HCT116 (cell line): Measurements from ENCODE around the gene CFAP97D1. TPM values are rescaled to one million over a fixed set of nuclear protein-coding genes. Genes with fewer than 3 reads are reported as not detected.

Experiments
- ATAC-seq: fragments of 200-7000 bp; cut with Tn5 transposase; 2 replicates; pipeline ENCODE4 v1.9.1; 2020; ENCODE audit warnings: mild to moderate bottlenecking, moderate library complexity
- BruUV-seq: library from RNA; stranded (reverse); fragments of 400-500 nt; replicated peaks from 2 replicates; lab custom pipeline; 2021; lab: Mats Ljungman, UMichigan
- CTCF ChIA-PET: fragments of 300-600 bp; sonication (Branson Sonifier 250); formaldehyde crosslinking; loops from one replicate; lab custom pipeline; 2021; ENCODE audit warnings: antibody characterized with exemption; lab: Charles Lee
- POLR2A ChIA-PET: fragments of 300-600, 350-600 bp; sonication (Branson Sonifier 250); formaldehyde crosslinking; loops from one replicate; lab custom pipeline; 2021; ENCODE audit warnings: antibody characterized with exemption; lab: Charles Lee
- RAD21 ChIA-PET, 2 experiments: fragments of 300-600 bp; sonication (Branson Sonifier 250); formaldehyde crosslinking; loops; one replicate each; lab custom pipeline; 2023; ENCODE audit warnings: low total read pairs in 2 of 2; ENCODE audit not compliant: uncharacterized antibody in 2 of 2, unreplicated experiment in 2 of 2, low non-redundant PET in 1 of 2; lab: Charles Lee
- DNase-seq: peaks from one replicate; pipeline ENCODE4 v3.0.0-alpha.2; 2010; ENCODE audit warnings: low read depth, low spot score
- H2AFZ ChIP-seq: fragments of 200-600 bp; shearing (Covaris generic), sonication (generic); 2 replicates; pipeline ENCODE4 v1.6.1; 2017; ENCODE audit warnings: low read depth, mixed run types, mixed read lengths, antibody characterized with exemption, low read length; ENCODE audit not compliant: poor library complexity, severe bottlenecking
- H3K27ac ChIP-seq: 2 replicates; pipeline ENCODE4 v1.5.1; 2012; ENCODE audit warnings: low read depth, low read length
- H3K27me3 ChIP-seq: fragments of 200-600 bp; sonication (generic); 2 replicates; pipeline ENCODE4 v1.6.1; 2016; ENCODE audit warnings: mixed run types, low read length, mixed read lengths; ENCODE audit not compliant: insufficient read depth
- H3K36me3 ChIP-seq, 2 experiments: fragments of 200-500 bp in 1 of 2; fragments of 200-600 bp in 1 of 2; sonication (Bioruptor generic) in 1 of 2; sonication (generic) in 1 of 2; 2 replicates each; pipeline versions ENCODE4 v1.5.1 to v1.6.1; 2014 to 2016; ENCODE audit warnings: low read length in 2 of 2, inconsistent platforms in 1 of 2, mixed read lengths in 1 of 2, mixed run types in 1 of 2; ENCODE audit not compliant: insufficient read depth in 2 of 2, control insufficient read depth in 1 of 2
- H3K4me1 ChIP-seq, 2 experiments: fragments of 200-600 bp in 1 of 2; sonication (generic) in 1 of 2; 2 replicates each; pipeline versions ENCODE4 v1.5.1 to v1.6.1; 2012 to 2017; ENCODE audit warnings: low read length in 2 of 2, inconsistent platforms in 1 of 2, mild to moderate bottlenecking in 1 of 2, mixed read lengths in 1 of 2, mixed run types in 1 of 2, moderate library complexity in 1 of 2; ENCODE audit not compliant: insufficient read depth in 2 of 2, control insufficient read depth in 1 of 2
- H3K4me2 ChIP-seq: fragments of 200-600 bp; sonication (generic); 2 replicates; pipeline ENCODE4 v1.6.1; 2017; ENCODE audit warnings: mixed run types, low read length, mixed read lengths
- H3K4me3 ChIP-seq, 2 experiments: fragments of 200-600 bp in 1 of 2; sonication (generic) in 1 of 2; replicated peaks in 1 of 2; 2 replicates each; pipeline ENCODE4 v1.5.1; 2011 to 2016; ENCODE audit warnings: low read length in 2 of 2, control low read depth in 1 of 2, low read depth in 1 of 2, mild to moderate bottlenecking in 1 of 2, mixed read lengths in 1 of 2, mixed run types in 1 of 2
- H3K79me2 ChIP-seq: fragments of 200-600 bp; sonication (generic); 2 replicates; pipeline ENCODE4 v1.6.1; 2017; ENCODE audit warnings: mild to moderate bottlenecking, mixed run types, low read length, moderate library complexity, mixed read lengths; ENCODE audit not compliant: insufficient read depth
- H3K9ac ChIP-seq: fragments of 200-600 bp; sonication (generic); 2 replicates; pipeline ENCODE4 v1.6.1; 2016; ENCODE audit warnings: low read length, mixed read lengths
- H3K9me2 ChIP-seq: fragments of 200-600 bp; sonication (generic), shearing (Covaris generic); 2 replicates; pipeline ENCODE4 v1.6.1; 2017; ENCODE audit warnings: mixed run types, mild to moderate bottlenecking, moderate library complexity; ENCODE audit not compliant: insufficient read depth
- H3K9me3 ChIP-seq, 2 experiments: fragments of 200-500 bp in 1 of 2; fragments of 200-600 bp in 1 of 2; sonication (Bioruptor generic) in 1 of 2; sonication (generic) in 1 of 2; 2 replicates each; pipeline ENCODE4 v1.6.1; 2014 to 2017; ENCODE audit warnings: low read length in 2 of 2, mixed read lengths in 2 of 2, inconsistent platforms in 1 of 2, low read depth in 1 of 2, mild to moderate bottlenecking in 1 of 2, mixed run types in 1 of 2, moderate library complexity in 1 of 2; ENCODE audit not compliant: control insufficient read depth in 1 of 2, insufficient read depth in 1 of 2
- H4K20me1 ChIP-seq: fragments of 200-600 bp; sonication (generic), shearing (Covaris generic); 2 replicates; pipeline ENCODE4 v1.6.1; 2017; ENCODE audit warnings: mixed run types, mild to moderate bottlenecking, moderate library complexity; ENCODE audit not compliant: insufficient read depth
- CEBPB ChIP-seq: IDR thresholded peaks from 2 replicates; pipeline ENCODE4 v1.6.1; 2012; ENCODE audit warnings: low read depth
- CTCF ChIP-seq, 3 experiments: fragments of 200-600 bp in 1 of 3; sonication (generic) in 1 of 3; IDR thresholded peaks in 2 of 3; conservative IDR thresholded peaks in 1 of 3; 2 replicates each; pipeline ENCODE4 v1.5.1; 2012 to 2017; ENCODE audit warnings: low read depth in 2 of 3, low read length in 2 of 3, antibody characterized with exemption in 1 of 3, borderline replicate concordance in 1 of 3, control low read depth in 1 of 3, mild to moderate bottlenecking in 1 of 3, mixed read lengths in 1 of 3, mixed run types in 1 of 3, moderate library complexity in 1 of 3; ENCODE audit not compliant: insufficient read depth in 1 of 3
- EZH2 ChIP-seq: fragments of 200-600 bp; sonication (generic); IDR thresholded peaks from 2 replicates; pipeline ENCODE4 v1.6.1; 2017; ENCODE audit warnings: antibody characterized with exemption, mixed run types
- FOSL1 ChIP-seq: IDR thresholded peaks from 2 replicates; pipeline ENCODE4 v1.6.1; 2012; ENCODE audit warnings: low read depth
- POLR2A ChIP-seq: IDR thresholded peaks from 2 replicates; pipeline ENCODE4 v1.7.0; 2011; ENCODE audit warnings: borderline replicate concordance; ENCODE audit not compliant: insufficient read depth, insufficient read length; ENCODE audit errors: extremely low read depth
- POLR2AphosphoS5 ChIP-seq: IDR thresholded peaks from 2 replicates; pipeline ENCODE4 v1.6.1; 2011; ENCODE audit warnings: mild to moderate bottlenecking, low read depth, low read length, moderate library complexity
- RAD21 ChIP-seq: IDR thresholded peaks from 2 replicates; pipeline ENCODE4 v1.6.1; 2012; ENCODE audit warnings: low read depth, mild to moderate bottlenecking
- REST ChIP-seq: IDR thresholded peaks from 2 replicates; pipeline ENCODE4 v1.6.1; 2012; ENCODE audit warnings: low read depth
- SIN3A ChIP-seq: IDR thresholded peaks from 2 replicates; pipeline ENCODE4 v1.6.1; 2012; ENCODE audit warnings: low read depth
- SP1 ChIP-seq: IDR thresholded peaks from 2 replicates; pipeline ENCODE4 v1.6.1; 2012; ENCODE audit warnings: low read depth
- TCF7L2 ChIP-seq: IDR thresholded peaks from 2 replicates; pipeline ENCODE4 v1.7.0; 2011; ENCODE audit warnings: borderline replicate concordance, inconsistent platforms; ENCODE audit not compliant: insufficient read depth, insufficient read length; ENCODE audit errors: extremely low read depth
- ZBTB33 ChIP-seq: IDR thresholded peaks from 2 replicates; pipeline ENCODE4 v1.6.1; 2011; ENCODE audit warnings: mild to moderate bottlenecking, low read length, moderate library complexity; ENCODE audit not compliant: insufficient replicate concordance; ENCODE audit errors: extremely low read depth
- ZNF274 ChIP-seq: fragments of 200-500 bp; sonication (Bioruptor generic); IDR thresholded peaks from 2 replicates; pipeline ENCODE4 v1.6.1; 2014; ENCODE audit warnings: mild to moderate bottlenecking, low read depth, low read length, inconsistent platforms
- intact Hi-C: fragments of 100-400 bp; cut with micrococcal nuclease; formaldehyde crosslinking; loops from 2 replicates; pipeline ENCODE4 v1.10.0; 2022
- total RNA-seq: library from RNA; stranded (reverse); gene quantifications from one replicate; pipeline ENCODE4 v1.2.1, GENCODE V29; 2021; ENCODE audit not compliant: unreplicated experiment

Gene CFAP97D1
- total RNA-seq, 1 experiment from 2014 or later = 0.15 TPM

GRCh38 chr17:43769859-43770258, 10.4 kb upstream of the CFAP97D1 start:
- Histone ChIP-seq H4K20me1 (no peaks in the 10 kb centered on the region), H3K36me3 (peaks cover 23 to 42% of the 10 kb centered on the region in 2 experiments), H3K4me1 (no peaks in the 10 kb centered on the region), H3K9me3 (no peaks in the 10 kb centered on the region), H3K4me2 (no peak overlapping the region), H3K79me2 (peaks cover 2% of the 10 kb centered on the region; the same call in 1 of the 2 replicates), H3K27ac (no peak overlapping the region), H3K27me3 (no peaks in the 10 kb centered on the region), H3K9me2 (no peaks in the 10 kb centered on the region), H2AFZ (no peak overlapping the region), H3K9ac (no peak overlapping the region), H3K4me3 (no peak overlapping the region)
- CTCF ChIA-PET = no interaction called here
- RAD21 ChIA-PET = no interaction called here
- no peak for TF ChIP-seq CEBPB
- BruUV-seq = no TSS peak
- intact Hi-C loops = no loop called here
- POLR2A ChIA-PET = no interaction called here
- DNase-seq (no peak), ATAC-seq (no peak)

GRCh38 chr17:43770957-43771356, 9.3 kb upstream of the CFAP97D1 start:
- Histone ChIP-seq H3K27me3 (no peaks in the 10 kb centered on the region), H3K36me3 (peaks cover 23 to 50% of the 10 kb centered on the region in 2 experiments), H3K9ac (no peak overlapping the region), H3K9me3 (no peaks in the 10 kb centered on the region), H3K79me2 (peaks cover 13% of the 10 kb centered on the region), H2AFZ (no peak overlapping the region), H3K27ac (no peak overlapping the region), H3K4me2 (no peak overlapping the region), H4K20me1 (no peaks in the 10 kb centered on the region), H3K9me2 (no peaks in the 10 kb centered on the region), H3K4me3 (no peak overlapping the region), H3K4me1 (no peaks in the 10 kb centered on the region)
- intact Hi-C loops = no loop called here
- RAD21 ChIA-PET = no interaction called here
- DNase-seq (no peak), ATAC-seq (no peak)
- POLR2A ChIA-PET = no interaction called here
- BruUV-seq = no TSS peak
- CTCF ChIA-PET = interaction anchor here (1.0 kb wide), 1 partner anchor 77 kb away, joined by 3 read pairs; no protein-coding TSS in a partner anchor
- no peak for TF ChIP-seq SP1
- no peak for TF ChIP-seq POLR2AphosphoS5
- TF ChIP-seq RAD21 = no peak
- no peak for TF ChIP-seq FOSL1
- TF ChIP-seq POLR2A = no peak
- TF ChIP-seq ZNF274 = no peak
- TF ChIP-seq REST = no peak
- no peak for TF ChIP-seq CTCF (IDR thresholded peaks at IDR 0.05 in 2 of 3, conservative IDR thresholded peaks at IDR 0.05 in 1 of 3; ENCODE audit: borderline replicate concordance in 1 of 3, insufficient read depth in 1 of 3, low read depth in 2 of 3, low read length in 2 of 3)
- no peak for TF ChIP-seq EZH2
- TF ChIP-seq SIN3A = no peak
- no peak for TF ChIP-seq ZBTB33
- no peak for TF ChIP-seq TCF7L2
